ENCODE data around the gene DACT3.
"Not testable (repeated sequence)": the region's sequence is repeated elsewhere in the genome, so short reads cannot be mapped to it uniquely, and the experiment has no call there.

Gene DACT3

DNA sequence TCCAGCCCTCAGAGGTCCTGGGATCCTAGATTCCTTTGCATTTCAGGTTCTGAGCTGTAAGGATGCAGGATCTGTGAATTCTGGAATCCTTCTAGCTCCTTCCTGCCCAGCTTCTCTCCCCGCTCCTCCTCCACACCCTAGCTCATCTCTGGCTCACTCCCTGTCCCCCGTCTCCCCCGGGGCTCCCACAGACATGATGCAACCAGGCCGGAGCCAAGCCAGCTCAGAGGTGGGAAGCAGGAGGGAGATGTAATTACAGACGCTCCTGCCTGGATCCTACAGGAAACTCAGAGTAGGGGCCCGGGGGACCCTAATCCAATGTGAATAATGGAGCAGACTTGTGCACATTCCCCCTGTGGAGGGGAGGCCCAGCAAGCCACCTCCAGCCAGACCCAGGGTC lies 29.5 kb downstream of the DACT3 start:
- no peak for DNase-seq

DNA sequence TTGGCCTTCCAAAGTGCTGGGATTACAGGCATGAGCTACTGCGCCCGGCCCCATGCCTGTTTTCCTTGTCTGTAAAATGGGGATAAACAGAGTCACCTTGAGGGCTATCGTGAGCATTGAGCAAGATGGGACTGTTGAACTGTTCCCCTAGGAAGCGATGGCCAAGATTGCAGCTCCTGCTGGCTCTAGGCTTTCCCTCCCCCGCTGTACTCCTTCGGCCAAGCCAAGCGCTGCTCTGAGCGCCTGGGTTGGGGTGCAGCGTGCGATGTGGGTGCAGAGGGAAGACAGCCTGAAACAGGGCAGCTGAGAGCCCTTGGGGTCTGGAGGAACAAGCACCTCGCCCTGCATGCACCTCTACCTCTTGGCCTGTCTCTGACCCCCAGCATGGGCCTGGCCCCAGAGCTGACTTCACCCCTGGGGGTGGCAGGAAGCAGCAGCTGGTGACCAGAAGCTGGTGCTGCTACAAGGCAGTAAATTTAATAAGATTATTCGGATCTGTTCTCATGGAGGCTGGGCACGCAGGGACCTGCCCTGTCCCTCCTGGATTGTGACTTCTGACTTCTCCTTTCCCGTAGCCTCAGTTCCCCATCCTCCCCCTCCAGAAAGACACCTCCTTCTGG lies 30.3 kb downstream of the DACT3 start:
- DNase-seq: no peak

GRCh38 chr19:46629546-46630025 lies 31.4 kb downstream of the DACT3 start:
- DNase-seq: no peak

DNA sequence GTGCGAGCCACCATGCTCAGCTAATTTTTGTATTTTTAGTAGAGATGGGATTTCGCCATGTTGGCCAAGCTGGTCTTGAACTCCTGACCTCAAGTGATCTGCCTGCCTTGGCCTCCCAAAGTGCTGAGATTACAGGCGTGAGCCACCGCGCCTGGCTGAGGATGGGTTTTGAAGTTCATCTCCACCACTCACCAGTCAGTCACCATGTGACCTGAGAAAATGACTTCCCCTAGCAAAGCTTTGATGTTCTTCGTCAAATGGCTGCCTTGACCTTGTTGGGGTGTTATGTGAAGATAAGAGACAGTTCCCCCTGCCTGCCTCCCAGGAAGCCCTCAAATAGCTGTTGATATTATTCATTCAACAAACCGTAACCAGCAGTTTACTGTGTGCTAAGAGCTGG lies 32.0 kb downstream of the DACT3 start:
- not testable (repeated sequence) for DNase-seq

DNA sequence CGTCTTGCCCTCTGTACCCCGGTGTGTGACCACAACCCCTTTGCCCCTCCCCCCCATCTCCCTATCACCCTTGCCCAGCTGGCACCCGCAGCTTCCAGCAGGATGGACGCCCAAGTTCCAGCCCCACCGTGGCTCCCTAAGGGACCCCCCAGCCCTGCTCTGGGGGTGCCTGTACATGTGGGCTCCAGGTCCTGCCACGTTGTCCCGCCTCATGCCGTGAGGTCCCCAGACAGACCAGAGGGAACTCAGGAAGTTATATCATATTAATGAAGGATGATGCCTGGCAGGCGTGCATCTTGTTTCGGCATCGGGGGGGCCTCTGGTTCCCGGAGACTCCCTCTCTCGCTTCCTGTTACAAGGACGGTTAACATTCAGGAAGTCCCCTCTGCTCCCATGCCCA lies 34.5 kb downstream of the DACT3 start:
- no peak for DNase-seq

- DNase-seq: no peak
Measured at GRCh38 chr19:46625731-46626130, 35.3 kb downstream of the DACT3 start.

- DNase-seq: no peak
Measured at GRCh38 chr19:46624958-46625661, 35.9 kb downstream of the DACT3 start, which contains the start of gene PTGIR. Gene PTGIR (minus strand): TSS chr19:46625089. CDS start chr19:46624225, 864 bp downstream.

DNA sequence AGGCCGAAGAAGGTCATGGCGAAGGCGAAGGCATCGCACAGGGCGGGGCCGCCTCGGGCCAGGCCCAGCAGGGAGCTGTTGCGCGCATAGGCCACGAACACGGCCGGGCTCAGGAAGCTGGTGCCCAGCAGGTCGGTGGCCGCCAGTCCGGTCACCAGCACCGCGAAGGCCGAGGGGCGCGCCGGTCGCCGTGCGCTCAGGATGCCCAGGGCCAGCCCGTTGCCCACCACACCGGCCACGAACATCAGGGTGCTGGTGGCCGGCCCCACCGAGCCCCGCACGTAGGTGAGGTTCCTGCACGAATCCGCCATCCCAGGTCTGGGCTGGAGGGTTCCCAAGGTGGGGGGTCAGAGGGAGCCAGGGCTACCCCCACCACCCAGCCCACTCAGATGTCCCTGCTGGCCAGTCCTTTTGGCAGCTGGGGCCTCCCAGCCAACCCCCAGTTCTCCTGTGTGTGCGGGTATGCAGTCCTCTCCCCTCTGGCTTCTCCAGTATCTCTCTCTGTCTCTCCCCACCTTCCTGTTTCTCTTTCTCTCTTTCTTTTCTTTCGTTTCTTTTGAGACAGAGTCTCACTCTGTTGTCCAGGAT lies 37.0 kb downstream of the DACT3 start:
- no peak for DNase-seq

- DNase-seq: no peak
Measured at GRCh38 chr19:46622118-46622446, 38.9 kb downstream of the DACT3 start.

DNA sequence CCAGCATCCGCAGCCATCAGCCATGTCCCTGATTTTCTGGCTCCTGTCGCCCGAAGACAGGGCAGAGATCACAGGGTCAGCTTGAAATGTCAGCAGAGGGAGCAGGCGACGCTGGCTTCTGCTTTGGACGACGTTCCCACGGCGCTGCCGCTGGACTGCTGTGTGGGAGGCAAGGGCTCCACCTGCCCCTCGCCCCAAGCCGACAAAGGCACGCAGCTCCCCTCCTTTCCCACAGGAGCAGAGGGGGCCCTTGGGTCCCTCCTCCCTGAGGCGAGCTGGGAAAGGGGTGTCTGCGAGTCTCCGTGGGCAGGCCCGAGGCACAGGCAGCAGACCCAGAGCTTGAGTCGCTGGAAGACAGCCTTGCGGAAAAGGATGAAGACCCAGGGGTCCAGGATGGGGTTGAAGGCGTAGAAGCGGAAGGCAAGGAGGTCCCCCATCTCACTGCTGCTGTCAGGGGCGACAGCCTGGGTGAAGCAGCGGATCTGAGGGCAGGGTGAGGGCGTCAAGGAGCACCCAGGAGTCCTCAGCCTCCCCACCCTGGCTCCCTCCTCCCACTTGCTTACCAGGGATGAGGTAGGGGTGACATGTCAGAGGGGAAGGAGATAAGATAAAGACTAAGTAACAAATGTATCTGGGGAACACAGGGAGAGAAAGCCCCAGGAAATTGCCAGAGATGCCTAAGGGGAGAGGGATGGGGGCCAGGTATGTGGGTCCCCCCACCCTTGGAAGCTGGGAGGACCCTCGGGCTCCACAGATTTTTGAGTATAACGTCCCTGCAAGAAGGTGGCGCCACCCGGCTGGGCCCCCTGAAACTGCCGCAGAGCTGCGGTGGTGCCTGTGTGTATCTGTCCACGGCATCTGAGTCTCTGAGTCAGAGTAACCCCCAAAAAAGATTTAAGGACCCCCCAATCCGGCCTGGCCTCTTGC lies 39.5 kb downstream of the DACT3 start:
- no peak for DNase-seq

- no peak for DNase-seq
Measured at GRCh38 chr19:46620716-46621115, 40.3 kb downstream of the DACT3 start.

DNA sequence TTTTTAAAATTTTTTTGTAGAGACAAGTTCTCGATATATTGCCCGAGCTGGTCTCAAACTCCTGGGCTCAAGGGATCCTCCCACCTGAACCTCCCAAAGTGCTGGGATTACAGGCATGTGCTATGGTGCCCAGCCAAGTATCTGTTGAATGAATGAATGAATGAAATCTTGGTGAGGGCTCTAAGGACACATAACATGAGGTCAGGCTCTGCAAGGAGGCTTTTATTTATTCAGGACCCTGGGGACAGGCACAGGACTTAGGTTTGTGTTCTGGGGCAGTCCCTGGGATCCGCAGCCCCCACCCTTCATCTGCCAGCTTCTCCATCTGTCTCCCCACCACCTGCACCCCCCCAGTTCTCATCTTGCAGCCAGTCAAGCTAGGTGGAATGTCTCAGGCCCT lies 40.7 kb downstream of the DACT3 start:
- DNase-seq: no peak

GRCh38 chr19:46618670-46619231 lies 42.2 kb downstream of the DACT3 start:
- peak in 1 of 3 experiments; percentile 9 for DNase-seq

- no peak for DNase-seq
Measured at GRCh38 chr19:46617601-46618000, 43.4 kb downstream of the DACT3 start.

DNA sequence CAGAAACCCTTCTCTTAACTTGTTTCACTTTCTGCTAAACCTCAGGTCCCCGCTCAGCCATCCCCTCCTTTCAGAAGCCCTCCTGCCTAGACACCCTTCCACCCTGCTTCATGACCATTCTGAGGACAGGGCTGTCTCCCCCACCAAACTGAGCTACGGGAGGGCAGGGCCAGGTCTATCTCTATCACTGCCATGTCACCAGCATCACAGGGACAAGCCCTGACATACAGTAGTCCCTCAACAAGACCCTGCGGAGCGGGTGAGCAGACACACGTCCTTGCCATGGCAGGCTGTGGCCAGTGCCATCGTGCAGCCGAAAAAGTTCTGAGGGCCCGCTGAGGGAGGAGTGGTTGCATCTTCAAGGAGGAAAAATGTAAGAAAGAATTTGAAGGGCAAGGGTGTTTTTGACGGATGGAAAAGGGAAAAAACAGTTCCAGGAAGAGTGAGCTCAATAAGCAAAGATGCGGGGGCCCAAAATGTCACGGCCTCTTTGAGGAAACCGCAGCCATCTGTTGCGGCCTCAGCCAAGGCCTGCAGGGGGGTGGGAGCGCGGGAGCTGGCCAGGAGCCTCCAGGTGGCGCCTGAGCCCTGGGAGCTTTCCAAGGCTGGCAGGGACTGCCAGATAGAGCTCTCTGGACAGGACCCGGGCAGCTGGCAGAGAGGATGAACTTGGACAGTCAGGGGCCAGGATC lies 44.2 kb downstream of the DACT3 start:
- DNase-seq: peak; percentile 35 to 65 (median 55)

GRCh38 chr19:46615966-46616365 lies 45.0 kb downstream of the DACT3 start:
- no peak for DNase-seq

DNA sequence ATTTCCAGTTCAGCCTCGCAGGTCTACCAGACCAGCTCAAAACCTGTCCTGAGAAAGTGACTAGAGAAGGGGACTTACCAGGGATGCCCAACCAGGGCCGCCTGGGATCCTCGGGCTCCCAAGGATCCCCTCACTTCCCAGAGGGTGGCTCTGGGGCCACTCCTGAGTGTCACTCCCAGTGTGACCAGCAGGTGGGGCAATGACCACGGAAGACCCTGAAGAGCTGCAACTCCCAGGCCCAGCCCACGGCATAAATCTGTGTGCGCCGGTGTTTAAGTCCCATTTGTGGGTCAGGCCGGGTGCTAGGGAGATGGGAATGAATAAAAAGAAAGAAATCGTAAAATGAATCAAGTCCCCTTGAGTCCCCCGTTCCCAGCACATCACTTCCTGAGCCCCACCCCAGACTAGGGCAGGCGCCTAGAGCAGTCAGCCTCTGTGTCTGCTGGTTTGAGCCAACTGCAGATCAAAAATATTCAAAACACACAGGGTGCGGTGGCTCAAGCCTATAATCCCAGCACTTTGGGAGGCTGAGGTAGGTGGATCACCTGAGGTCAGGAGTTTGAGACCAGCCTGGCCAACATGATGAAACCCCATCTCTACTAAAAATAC lies 46.8 kb downstream of the DACT3 start:
- peak; percentile 68 to 78 (median 77) for DNase-seq

- no peak for DNase-seq
Measured at GRCh38 chr19:46613525-46613924, 47.5 kb downstream of the DACT3 start.

- DNase-seq: no peak
Measured at GRCh38 chr19:46611776-46612175, 49.2 kb downstream of the DACT3 start.

DNA sequence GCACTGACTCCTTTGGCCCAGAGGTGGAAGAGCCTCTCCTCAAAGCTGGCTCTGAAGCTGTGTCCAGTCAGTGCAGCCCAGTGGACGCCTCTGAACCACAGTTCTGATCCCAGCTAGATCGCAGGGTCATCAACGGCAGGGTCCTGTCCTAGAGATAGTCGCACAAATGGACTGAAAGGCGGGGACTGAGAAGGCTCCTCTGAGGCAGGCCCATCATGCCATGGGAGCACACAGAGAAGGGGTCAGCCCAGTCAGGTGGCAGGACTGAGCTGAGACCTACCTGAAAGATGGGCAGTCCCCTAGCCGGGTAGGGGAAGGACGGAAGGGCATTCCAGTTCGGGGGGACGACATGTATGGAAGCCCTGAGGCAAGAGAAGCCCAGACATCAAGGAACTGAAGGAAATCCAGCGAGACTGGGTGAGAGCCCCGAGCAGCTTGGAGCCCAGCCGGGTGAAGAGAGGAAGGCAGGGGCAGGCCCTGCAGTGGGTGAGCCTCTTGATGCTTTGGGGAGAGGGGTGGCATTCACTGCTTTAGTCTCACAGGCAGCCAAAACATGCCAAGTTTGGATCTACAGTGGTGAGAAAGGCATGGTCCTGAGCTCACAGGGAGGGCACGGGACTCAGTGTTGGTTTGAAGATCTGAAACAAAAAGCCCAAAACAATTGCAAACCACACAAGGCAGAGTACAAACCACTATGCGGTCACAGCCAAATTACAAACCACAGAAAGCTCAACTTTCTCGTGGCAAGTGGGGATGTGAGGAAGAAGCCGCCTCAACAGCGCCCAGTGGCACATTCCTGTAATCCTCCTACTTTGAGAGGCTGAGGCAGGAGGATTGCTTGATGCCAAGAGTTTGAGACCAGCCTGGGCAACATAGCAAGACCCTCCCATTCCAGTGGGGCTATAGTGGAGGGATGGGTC lies 49.9 kb downstream of the DACT3 start:
- no peak for DNase-seq

DNA sequence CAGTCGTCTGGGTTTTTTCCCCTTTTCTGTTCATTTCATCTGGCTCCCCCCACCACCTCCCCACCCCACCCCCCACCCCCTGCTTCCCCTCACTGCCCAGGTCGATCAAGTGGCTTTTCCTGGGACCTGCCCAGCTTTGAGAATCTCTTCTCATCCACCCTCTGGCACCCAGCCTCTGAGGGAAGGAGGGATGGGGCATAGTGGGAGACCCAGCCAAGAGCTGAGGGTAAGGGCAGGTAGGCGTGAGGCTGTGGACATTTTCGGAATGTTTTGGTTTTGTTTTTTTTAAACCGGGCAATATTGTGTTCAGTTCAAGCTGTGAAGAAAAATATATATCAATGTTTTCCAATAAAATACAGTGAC lies 50.6 kb downstream of the DACT3 start:
- DNase-seq: no peak

All from NCI-H1417 (cell line).